Measurements from ENCODE around the gene LY86. TPM values are rescaled to one million over a fixed set of nuclear protein-coding genes. Genes with fewer than 3 reads are reported as not detected.

The LY86 gene
- total and polyA plus RNA-seq, 9 of the 15 experiments (the other 6 are each of a cell fraction or from before 2014, with no cell fraction given): 0.08 to 0.20 TPM; not detected in 7

DNA sequence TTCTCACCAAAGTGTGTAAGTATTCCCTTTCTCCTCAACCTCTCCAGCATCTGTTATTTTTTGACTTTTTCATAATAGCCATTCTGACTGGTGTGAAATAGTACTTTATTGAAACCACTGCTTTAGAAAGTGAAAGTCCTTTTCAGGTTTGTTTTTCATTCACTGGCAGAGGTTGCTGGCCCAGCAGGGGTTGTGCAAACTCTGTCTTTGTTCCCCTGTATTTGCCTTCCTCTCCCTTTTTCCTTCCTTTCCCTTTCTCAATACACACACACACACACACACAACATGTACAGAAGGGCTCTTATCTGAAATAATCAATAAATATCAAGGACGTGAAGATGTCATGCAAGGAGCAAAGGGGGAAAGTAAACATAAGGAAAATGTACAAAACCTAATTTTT, 99.8 kb downstream of the LY86 start:
- POLR2A ChIA-PET: interaction anchor here (0.6 kb wide), 1 partner anchor 97 kb away, joined by 3 read pairs; no protein-coding TSS in a partner anchor

More for the DNA sequence above, 99.8 kb downstream of the LY86 start:
- no peak overlapping the region for H3K27ac ChIP-seq (ENCODE audit: extremely low read depth, low read depth, low read length)
- no TSS peak for BruUV-seq (replicated peaks)
- peaks cover 11% of the 10 kb centered on the region; the same call in 2 of the 3 replicates for H3K79me2 ChIP-seq (ENCODE audit: control insufficient read depth, insufficient read depth, low read length)
- peaks cover 23 to 59% of the 10 kb centered on the region in 2 experiments for H3K4me1 ChIP-seq (replicated peaks in 1 of 2; ENCODE audit: control insufficient read depth in 2 of 2, insufficient read depth in 2 of 2, low read length in 2 of 2)
- peaks cover 13% of the 10 kb centered on the region for H3K9me3 ChIP-seq (replicated peaks; ENCODE audit: control insufficient read depth, insufficient read depth, low read depth, low read length)
- ATAC-seq (no peak), FAIRE-seq (no peak), DNase-seq (ENCODE audit: extremely low read depth in 1 of 4, low spot score in 3 of 4) (peak in 1 of 4 experiments; percentile 13)
- H3K9ac ChIP-seq (ENCODE audit: insufficient read depth in 1 of 2, low read depth in 2 of 2, low read length in 2 of 2): peak overlapping the region in 1 of 2 experiments; percentile 74; a peak in 1 of 4 replicates
- no peaks in the 10 kb centered on the region; a peak in 1 of 5 replicates for H3K27me3 ChIP-seq (ENCODE audit: control insufficient read depth in 2 of 2, insufficient read depth in 2 of 2, low read length in 2 of 2)
- WGBS (ENCODE audit: insufficient coverage, low coverage, missing lambda C conversion rate): 25% methylated on average over 1 of the region's 1 CpG
- in situ Hi-C loops (cut with MboI): loop anchor here (25.0 kb wide), 1 partner anchor 549 kb away; no protein-coding TSS in a partner anchor
- intact Hi-C loops (cut with micrococcal nuclease): loop anchor here (10.0 kb wide), 1 partner anchor 907 kb away; the partner anchor contains the start of gene SNRNP48
- no peaks in the 10 kb centered on the region for H4K20me1 ChIP-seq (replicated peaks; ENCODE audit: control insufficient read depth, insufficient read depth, low read length)
- H3K9me1 ChIP-seq (ENCODE audit: control insufficient read depth, insufficient read depth, low read length): no peaks in the 10 kb centered on the region
- no peaks in the 10 kb centered on the region for H3K36me3 ChIP-seq (ENCODE audit: control insufficient read depth, insufficient read depth, low read length)
- CTCF ChIA-PET (ENCODE audit: low intra/inter-chr PET ratio): no interaction called here
- H3K4me2 ChIP-seq (ENCODE audit: insufficient read depth, low read length): peak overlapping the region; percentile 83; the same call in 1 of the 2 replicates
- peak overlapping the region; percentile 83 for H2AFZ ChIP-seq (ENCODE audit: low read depth, low read length)
- no peak for TF ChIP-seq TAF9B (IDR thresholded peaks at IDR 0.05; ENCODE audit: partially characterized antibody)
- no peak for TF ChIP-seq ZNF408 (CRISPR knock-in tag; IDR thresholded peaks at IDR 0.05; ENCODE audit: low read depth)
- TF ChIP-seq, protein P1, sequence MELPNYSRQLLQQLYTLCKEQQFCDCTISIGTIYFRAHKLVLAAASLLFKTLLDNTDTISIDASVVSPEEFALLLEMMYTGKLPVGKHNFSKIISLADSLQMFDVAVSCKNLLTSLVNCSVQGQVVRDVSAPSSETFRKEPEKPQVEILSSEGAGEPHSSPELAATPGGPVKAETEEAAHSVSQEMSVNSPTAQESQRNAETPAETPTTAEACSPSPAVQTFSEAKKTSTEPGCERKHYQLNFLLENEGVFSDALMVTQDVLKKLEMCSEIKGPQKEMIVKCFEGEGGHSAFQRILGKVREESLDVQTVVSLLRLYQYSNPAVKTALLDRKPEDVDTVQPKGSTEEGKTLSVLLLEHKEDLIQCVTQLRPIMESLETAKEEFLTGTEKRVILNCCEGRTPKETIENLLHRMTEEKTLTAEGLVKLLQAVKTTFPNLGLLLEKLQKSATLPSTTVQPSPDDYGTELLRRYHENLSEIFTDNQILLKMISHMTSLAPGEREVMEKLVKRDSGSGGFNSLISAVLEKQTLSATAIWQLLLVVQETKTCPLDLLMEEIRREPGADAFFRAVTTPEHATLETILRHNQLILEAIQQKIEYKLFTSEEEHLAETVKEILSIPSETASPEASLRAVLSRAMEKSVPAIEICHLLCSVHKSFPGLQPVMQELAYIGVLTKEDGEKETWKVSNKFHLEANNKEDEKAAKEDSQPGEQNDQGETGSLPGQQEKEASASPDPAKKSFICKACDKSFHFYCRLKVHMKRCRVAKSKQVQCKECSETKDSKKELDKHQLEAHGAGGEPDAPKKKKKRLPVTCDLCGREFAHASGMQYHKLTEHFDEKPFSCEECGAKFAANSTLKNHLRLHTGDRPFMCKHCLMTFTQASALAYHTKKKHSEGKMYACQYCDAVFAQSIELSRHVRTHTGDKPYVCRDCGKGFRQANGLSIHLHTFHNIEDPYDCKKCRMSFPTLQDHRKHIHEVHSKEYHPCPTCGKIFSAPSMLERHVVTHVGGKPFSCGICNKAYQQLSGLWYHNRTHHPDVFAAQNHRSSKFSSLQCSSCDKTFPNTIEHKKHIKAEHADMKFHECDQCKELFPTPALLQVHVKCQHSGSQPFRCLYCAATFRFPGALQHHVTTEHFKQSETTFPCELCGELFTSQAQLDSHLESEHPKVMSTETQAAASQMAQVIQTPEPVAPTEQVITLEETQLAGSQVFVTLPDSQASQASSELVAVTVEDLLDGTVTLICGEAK (IDR thresholded peaks at IDR 0.05): peak; percentile 60; the same call in 1 of the 2 replicates
- TF ChIP-seq, protein P1 (CRISPR knock-in tag; IDR thresholded peaks at IDR 0.05): no peak
- TF ChIP-seq, protein P2, sequence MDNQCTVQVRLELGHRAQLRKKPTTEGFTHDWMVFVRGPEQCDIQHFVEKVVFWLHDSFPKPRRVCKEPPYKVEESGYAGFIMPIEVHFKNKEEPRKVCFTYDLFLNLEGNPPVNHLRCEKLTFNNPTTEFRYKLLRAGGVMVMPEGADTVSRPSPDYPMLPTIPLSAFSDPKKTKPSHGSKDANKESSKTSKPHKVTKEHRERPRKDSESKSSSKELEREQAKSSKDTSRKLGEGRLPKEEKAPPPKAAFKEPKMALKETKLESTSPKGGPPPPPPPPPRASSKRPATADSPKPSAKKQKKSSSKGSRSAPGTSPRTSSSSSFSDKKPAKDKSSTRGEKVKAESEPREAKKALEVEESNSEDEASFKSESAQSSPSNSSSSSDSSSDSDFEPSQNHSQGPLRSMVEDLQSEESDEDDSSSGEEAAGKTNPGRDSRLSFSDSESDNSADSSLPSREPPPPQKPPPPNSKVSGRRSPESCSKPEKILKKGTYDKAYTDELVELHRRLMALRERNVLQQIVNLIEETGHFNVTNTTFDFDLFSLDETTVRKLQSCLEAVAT (IDR thresholded peaks at IDR 0.05): no peak
- H3K4me3 ChIP-seq: no peak overlapping the region
